GM12878 (cell line): Measurements from ENCODE around the gene PCK1. TPM values are rescaled to one million over a fixed set of nuclear protein-coding genes. Genes with fewer than 3 reads are reported as not detected.

Experiments
- ATAC-seq: fragments of 200-7000 bp; cut with Tn5 transposase; 3 replicates; pipeline ENCODE4 v1.9.1; 2020; ENCODE audit warnings: mild to moderate bottlenecking, moderate library complexity
- BruUV-seq: library from RNA; stranded (reverse); fragments of 400-500 nt; replicated peaks from 2 replicates; lab custom pipeline; 2021; lab: Mats Ljungman, UMichigan
- CTCF ChIA-PET: fragments of 300-600 bp; sonication (Branson Sonifier 250); formaldehyde crosslinking; extraction: SDS; loops from one replicate; lab custom pipeline; 2021; ENCODE audit warnings: inconsistent platforms; lab: Yijun Ruan, JAX
- POLR2A ChIA-PET: fragments of 350-600 bp; formaldehyde crosslinking; extraction: SDS; loops from one replicate; lab custom pipeline; 2021; ENCODE audit warnings: inconsistent platforms; lab: Charles Lee
- RAD21 ChIA-PET: fragments of 300-600 bp; sonication (Branson Sonifier 250); formaldehyde crosslinking; loops from one replicate; lab custom pipeline; 2023; ENCODE audit warnings: antibody characterized with exemption; ENCODE audit not compliant: unreplicated experiment; lab: Charles Lee
- SMC1A ChIA-PET: fragments of 300-600 bp; sonication (Branson Sonifier 250); formaldehyde crosslinking; loops from one replicate; lab custom pipeline; 2023; ENCODE audit not compliant: unreplicated experiment, uncharacterized antibody; lab: Charles Lee
- DNase-seq: peaks from one replicate; pipeline ENCODE4 v3.0.0-alpha.2; 2011; ENCODE audit warnings: low read depth, low spot score
- FAIRE-seq: peaks from 3 replicates; lab custom pipeline; 2011; peaks lifted over from hg19 to GRCh38; lab: Jason Lieb, UNC
- H2AFZ ChIP-seq: 2 replicates; pipeline ENCODE4 v1.6.0; 2011; ENCODE audit warnings: low read depth, low read length, control low read depth; ENCODE audit not compliant: control insufficient read depth
- H3K27ac ChIP-seq: 2 replicates; pipeline ENCODE4 v1.5.1; 2011; ENCODE audit warnings: control low read depth; ENCODE audit not compliant: control insufficient read depth, insufficient read depth
- H3K27me3 ChIP-seq, 2 experiments: replicated peaks in 1 of 2; 2 replicates each; pipeline versions ENCODE4 v1.6.0 to v1.6.1; 2011; ENCODE audit warnings: low read length in 1 of 2; ENCODE audit not compliant: control insufficient read depth in 2 of 2, insufficient read depth in 2 of 2
- H3K36me3 ChIP-seq, 2 experiments: 2 replicates each; pipeline ENCODE4 v1.5.1; 2011; ENCODE audit warnings: low read length in 1 of 2; ENCODE audit not compliant: control insufficient read depth in 2 of 2, insufficient read depth in 2 of 2
- H3K4me1 ChIP-seq: 2 replicates; pipeline ENCODE4 v1.6.1; 2011; ENCODE audit warnings: mild to moderate bottlenecking, low read length, moderate library complexity, mixed read lengths; ENCODE audit not compliant: control insufficient read depth, insufficient read depth
- H3K4me2 ChIP-seq: 2 replicates; pipeline ENCODE4 v1.6.0; 2011; ENCODE audit warnings: control low read depth; ENCODE audit not compliant: control insufficient read depth, insufficient read depth
- H3K4me3 ChIP-seq: fragments of 200-600 bp; sonication (generic); 2 replicates; pipeline ENCODE4 v1.5.1; 2016
- H3K79me2 ChIP-seq: 2 replicates; pipeline ENCODE4 v1.6.0; 2011; ENCODE audit warnings: low read length; ENCODE audit not compliant: control insufficient read depth, insufficient read depth
- H3K9ac ChIP-seq: 2 replicates; pipeline ENCODE4 v1.8.0; 2011; ENCODE audit warnings: low read length, control low read depth, mixed read lengths; ENCODE audit not compliant: control insufficient read depth, insufficient read depth
- H3K9me3 ChIP-seq: replicated peaks from 3 replicates; pipeline ENCODE4 v1.5.1; 2011; ENCODE audit warnings: mild to moderate bottlenecking, low read length; ENCODE audit not compliant: control insufficient read depth, insufficient read depth
- H4K20me1 ChIP-seq: 2 replicates; pipeline ENCODE4 v1.6.0; 2011; ENCODE audit not compliant: control insufficient read depth, insufficient read depth
- IRF5 ChIP-seq: fragments of 450-650 bp; IDR thresholded peaks from 2 replicates; pipeline ENCODE4 v1.6.1; 2017; ENCODE audit warnings: borderline replicate concordance
- MEF2B ChIP-seq: fragments of 450-650 bp; IDR thresholded peaks from 2 replicates; pipeline ENCODE4 v1.6.1; 2018; ENCODE audit warnings: mild to moderate bottlenecking, moderate library complexity; ENCODE audit not compliant: partially characterized antibody, poor library complexity, severe bottlenecking
- WGBS: methylation state at CpG from one replicate; pipeline ENCODE4 v1.1.6; 2016; ENCODE audit warnings: low lambda C conversion rate; ENCODE audit not compliant: insufficient replicate concordance, insufficient coverage; ENCODE audit errors: missing lambda C conversion rate; 5-methylcytosine and 5-hydroxymethylcytosine counted together
- in situ Hi-C: fragments of 300-500 bp; cut with MboI; formaldehyde crosslinking; loops from 9 replicates; pipeline ENCODE4 v1.14.3; 2018; ENCODE audit warnings: mixed read lengths
- intact Hi-C: fragments of 100-400 bp; cut with micrococcal nuclease; formaldehyde crosslinking; loops from one replicate; pipeline ENCODE4 v1.14.2; 2022; ENCODE audit not compliant: unreplicated experiment
- polyA plus RNA-seq, 11 experiments: library from polyadenylated mRNA; depleted of rRNA in 4 of 11; unstranded in 6 of 11; stranded (reverse) in 5 of 11; fragments of >200 nt; fragmentation: Nextera tagmentation in 4 of 11; fragmentation: Illumina TruSeq in 1 of 11; extraction: Ambion mirVana in 4 of 11; extraction: Trizol in 1 of 11; gene quantifications; 1 replicate in 1 of 11; 2 replicates in 10 of 11; pipeline versions ENCODE4 v1.2.1 to v1.2.3, GENCODE V29; 2011 to 2016; ENCODE audit warnings: inconsistent platforms in 2 of 11, missing spikeins in 2 of 11, low read depth in 1 of 11
- total RNA-seq, 4 experiments: library from RNA; depleted of rRNA in 3 of 4; stranded (reverse); fragments of >200 nt in 3 of 4; fragmentation: Illumina TruSeq in 1 of 4; extraction: Trizol in 1 of 4; gene quantifications; 2 replicates each; pipeline versions ENCODE4 v1.2.1 to v1.2.3, GENCODE V29; 2013 to 2021

PCK1 gene
- total and polyA plus RNA-seq, 10 of the 15 experiments (the other 5 are each of a cell fraction or from before 2014, with no cell fraction given) = 0.02 to 0.33 (median 0.09) TPM; not detected in 5

GRCh38 chr20:57593134-57593886 lies 32.4 kb downstream of the PCK1 start:
- Histone ChIP-seq H2AFZ (no peak overlapping the region), H3K4me1 (no peaks in the 10 kb centered on the region; the same call in none of the 2 replicates), H3K27ac (no peak overlapping the region), H3K79me2 (no peaks in the 10 kb centered on the region), H3K4me2 (no peak overlapping the region), H3K4me3 (no peak overlapping the region), H3K27me3 (no peaks in the 10 kb centered on the region; a peak in 1 of 4 replicates), H4K20me1 (no peaks in the 10 kb centered on the region), H3K36me3 (no peaks in the 10 kb centered on the region), H3K9ac (no peak overlapping the region), H3K9me3 (no peaks in the 10 kb centered on the region)
- ATAC-seq (no peak), DNase-seq (no peak)
- 6% methylated on average over 17 of the region's 17 CpGs for WGBS
- ChIA-PET POLR2A (no interaction called here), SMC1A (interaction anchor here (1.5 kb wide), 1 partner anchor 95 kb away, joined by 5 read pairs; no protein-coding TSS in a partner anchor), CTCF (interaction anchor here (1.0 to 1.9 kb wide), 4 partner anchors 77 to 591 kb away, joined by 3 to 6 read pairs (median 4); no protein-coding TSS in a partner anchor), RAD21 (interaction anchor here (0.6 to 5.0 kb wide), 4 partner anchors 72 to 94 kb away, joined by 3 to 31 read pairs (median 4); no protein-coding TSS in a partner anchor)
- BruUV-seq = no TSS peak
- in situ Hi-C loops (loop anchor here (5.0 to 10.0 kb wide), 4 partner anchors 81 to 591 kb away; no protein-coding TSS in a partner anchor), intact Hi-C loops (loop anchor here (1.0 to 2.0 kb wide), 2 partner anchors 94 to 211 kb away; no protein-coding TSS in a partner anchor)
- TF ChIP-seq IRF5 = no peak
- peak; percentile 44 for TF ChIP-seq MEF2B
- TF ChIP-seq, all 136 proteins: peak for 1
- no peak for FAIRE-seq
